ENCODE data around the gene DLEC1.

The DLEC1 gene

DNA sequence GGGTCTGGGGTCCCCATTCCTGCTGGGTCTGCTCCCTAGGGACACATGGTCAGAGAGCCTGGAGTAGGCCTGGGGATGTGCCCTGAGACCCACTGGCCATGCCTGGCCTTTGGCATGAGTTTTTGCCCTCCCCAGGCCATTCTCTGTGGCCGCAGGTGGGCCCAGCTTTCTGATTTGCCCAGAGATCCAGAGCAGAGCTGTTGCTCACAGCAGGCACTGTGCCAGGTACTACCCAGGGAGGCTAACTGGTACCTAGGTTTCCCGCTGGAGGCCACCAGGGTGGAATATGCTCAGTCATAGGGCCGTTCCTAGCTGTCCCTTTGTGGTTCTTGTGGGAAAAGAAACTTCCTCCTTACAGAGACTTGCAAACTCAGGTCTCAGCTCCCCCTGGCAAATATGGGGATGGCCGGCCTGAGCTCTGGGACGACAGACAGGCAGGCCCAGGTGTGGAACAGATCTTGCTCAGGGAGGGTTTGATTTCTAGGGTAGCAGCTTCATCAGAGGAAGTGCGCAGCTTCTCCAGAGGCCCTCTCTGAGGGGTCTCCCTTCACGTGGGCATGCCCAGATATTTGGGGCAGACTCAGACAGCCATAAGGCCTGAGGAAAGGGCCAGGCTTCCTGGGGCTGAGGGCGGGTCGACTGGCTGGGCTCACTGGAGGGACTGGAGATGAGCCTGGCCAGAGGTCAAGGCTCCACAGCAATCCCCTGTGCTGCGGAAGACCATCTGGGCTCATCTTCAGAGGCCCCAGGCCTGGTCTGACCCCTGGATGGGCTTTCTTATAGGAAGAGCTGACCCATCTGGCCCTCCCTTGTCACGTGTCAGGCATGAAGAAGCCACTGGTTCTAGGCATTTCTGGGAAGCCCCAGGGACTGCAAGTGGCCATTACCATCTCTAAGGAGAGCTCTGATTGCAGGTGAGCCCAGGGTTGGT, 69.9 kb downstream of the DLEC1 start:
- H3K27ac ChIP-seq, result no peak overlapping the region
- TF ChIP-seq, protein P1, sequence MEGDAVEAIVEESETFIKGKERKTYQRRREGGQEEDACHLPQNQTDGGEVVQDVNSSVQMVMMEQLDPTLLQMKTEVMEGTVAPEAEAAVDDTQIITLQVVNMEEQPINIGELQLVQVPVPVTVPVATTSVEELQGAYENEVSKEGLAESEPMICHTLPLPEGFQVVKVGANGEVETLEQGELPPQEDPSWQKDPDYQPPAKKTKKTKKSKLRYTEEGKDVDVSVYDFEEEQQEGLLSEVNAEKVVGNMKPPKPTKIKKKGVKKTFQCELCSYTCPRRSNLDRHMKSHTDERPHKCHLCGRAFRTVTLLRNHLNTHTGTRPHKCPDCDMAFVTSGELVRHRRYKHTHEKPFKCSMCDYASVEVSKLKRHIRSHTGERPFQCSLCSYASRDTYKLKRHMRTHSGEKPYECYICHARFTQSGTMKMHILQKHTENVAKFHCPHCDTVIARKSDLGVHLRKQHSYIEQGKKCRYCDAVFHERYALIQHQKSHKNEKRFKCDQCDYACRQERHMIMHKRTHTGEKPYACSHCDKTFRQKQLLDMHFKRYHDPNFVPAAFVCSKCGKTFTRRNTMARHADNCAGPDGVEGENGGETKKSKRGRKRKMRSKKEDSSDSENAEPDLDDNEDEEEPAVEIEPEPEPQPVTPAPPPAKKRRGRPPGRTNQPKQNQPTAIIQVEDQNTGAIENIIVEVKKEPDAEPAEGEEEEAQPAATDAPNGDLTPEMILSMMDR (conservative IDR thresholded peaks at IDR 0.05), result no peak

DNA sequence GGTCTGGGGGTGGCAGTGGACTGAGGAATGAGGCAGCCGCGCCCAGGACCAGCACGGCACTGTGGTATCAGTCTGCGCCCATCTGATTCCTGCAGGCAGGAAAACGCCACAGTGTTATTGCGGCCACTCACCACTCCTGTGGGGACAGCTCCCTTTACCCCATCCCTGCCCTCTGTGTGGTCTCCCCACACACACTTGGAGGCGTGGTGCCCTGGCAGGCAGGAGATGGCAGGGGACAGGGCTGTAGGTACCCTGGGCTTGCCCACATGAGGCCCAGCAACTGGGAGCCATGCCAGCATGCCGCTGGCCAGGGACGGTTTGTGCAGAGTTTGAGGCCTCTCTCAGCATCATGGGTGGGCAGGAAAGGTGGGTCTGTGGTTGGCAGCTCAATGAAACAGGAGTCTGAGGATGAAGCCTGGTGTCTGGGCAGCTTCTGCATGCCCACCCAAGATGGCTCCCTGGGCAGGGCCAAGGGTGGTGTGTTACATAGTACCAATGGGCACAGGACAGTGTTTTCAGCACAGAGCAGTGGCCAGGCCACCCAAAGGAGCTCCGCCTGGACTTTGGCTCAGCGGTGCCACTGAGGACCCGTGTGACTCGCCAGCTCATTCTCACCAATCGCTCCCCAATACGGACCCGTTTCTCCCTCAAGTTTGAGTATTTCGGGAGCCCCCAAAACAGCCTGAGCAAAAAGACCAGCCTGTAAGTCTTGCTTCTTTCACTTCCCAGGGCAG, 70.7 kb downstream of the DLEC1 start:
- TF ChIP-seq, protein P1 (conservative IDR thresholded peaks at IDR 0.05), result no peak
- H3K27ac ChIP-seq, result no peak overlapping the region

GRCh38 chr3:38110314-38111050, 71.5 kb downstream of the DLEC1 start:
- no peak overlapping the region for H3K27ac ChIP-seq
- TF ChIP-seq, protein P1 (conservative IDR thresholded peaks at IDR 0.05), result no peak

DNA sequence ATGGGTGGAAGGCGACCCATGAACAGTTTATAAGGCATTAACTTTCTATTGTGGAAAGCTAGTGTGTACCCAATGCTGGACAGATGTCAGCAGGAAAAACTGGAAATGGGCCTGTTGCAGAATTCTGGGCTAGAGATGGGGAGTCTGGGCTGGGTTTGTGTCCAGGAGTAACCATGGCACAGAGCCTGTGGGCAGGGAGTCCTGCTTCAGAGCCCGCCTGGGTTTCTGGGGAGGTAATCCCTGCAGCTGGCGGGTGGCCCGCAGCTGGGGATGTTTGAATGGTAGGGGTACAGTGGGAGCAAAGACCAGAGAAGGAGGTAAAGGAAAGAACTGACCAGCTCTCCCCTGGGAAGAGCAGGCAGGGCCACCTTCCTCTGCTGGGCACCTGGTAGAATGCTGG, 72.2 kb downstream of the DLEC1 start:
- H3K27ac ChIP-seq, result no peak overlapping the region
- TF ChIP-seq, protein P1 (conservative IDR thresholded peaks at IDR 0.05), result no peak

DNA sequence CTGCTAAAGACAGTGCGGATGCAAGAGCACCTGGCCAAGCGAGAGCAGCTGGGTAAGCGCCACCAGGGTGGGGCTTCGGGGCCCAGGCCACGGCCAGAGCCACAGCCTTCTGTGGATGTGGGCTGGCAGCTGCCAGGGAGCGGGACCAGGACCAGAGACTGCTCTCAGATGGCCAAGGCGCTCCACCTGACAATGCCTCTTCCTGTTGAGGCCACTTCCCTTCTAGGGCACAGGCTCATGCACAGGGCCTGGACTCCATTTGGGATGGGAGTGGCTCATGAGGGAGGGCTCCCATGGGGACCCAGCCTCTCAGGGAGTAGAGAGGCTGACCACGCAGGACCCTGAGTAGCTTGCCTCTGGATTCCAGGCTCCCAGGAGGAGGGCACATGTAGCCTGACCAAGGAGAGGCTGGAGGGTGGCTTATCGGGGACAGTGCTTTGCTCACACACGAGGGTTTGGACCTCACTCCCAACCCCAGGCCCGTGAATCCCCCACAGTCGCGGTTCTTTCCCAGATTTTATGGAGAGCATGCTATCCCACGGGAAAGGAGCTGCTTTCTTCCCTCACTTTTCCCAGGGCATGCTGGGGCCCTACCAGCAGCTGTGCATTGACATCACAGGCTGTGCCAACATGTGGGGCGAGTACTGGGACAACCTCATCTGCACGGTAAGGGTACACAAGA, 72.8 kb downstream of the DLEC1 start:
- TF ChIP-seq, protein P1 (conservative IDR thresholded peaks at IDR 0.05), result no peak
- no peak overlapping the region for H3K27ac ChIP-seq

- TF ChIP-seq, protein P1 (conservative IDR thresholded peaks at IDR 0.05), result no peak
- H3K27ac ChIP-seq, result no peak overlapping the region
These were observed 73.4 kb downstream of the DLEC1 start for GRCh38 chr3:38112378-38112761.

Measured in VCaP (cell line).